Measurements from ENCODE around the gene BDKRB1. TPM values are rescaled to one million over a fixed set of nuclear protein-coding genes. Genes with fewer than 3 reads are reported as not detected.

The BDKRB1 gene
- total and polyA plus RNA-seq, 9 of the 15 experiments (the other 6 are each of a cell fraction or from before 2014, with no cell fraction given), result 0.06 to 0.23 (median 0.09) TPM; not detected in 1

DNA sequence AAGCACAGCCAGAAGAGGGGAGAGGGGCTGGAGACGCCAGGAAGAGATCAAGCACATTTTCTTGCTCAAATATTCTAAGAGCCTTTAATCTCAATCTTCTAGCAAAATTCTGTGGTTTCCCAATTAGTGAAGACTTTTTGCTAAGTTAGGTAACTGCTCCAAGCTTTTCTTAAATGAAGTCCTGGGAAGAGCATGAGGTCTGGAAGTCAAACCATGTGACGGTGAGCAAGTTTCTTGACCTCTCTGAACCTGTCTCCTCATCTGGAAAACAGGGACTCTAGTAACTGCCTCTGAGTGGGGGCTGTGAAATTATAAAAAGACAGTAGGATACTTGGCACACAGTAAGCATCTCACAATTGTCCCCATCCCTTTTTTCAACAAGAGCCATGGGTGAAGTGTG, 24.1 kb downstream of the BDKRB1 start (continued):
- TF ChIP-seq ZNF655 (CRISPR knock-in tag; IDR thresholded peaks at IDR 0.05), result no peak
- no peak for TF ChIP-seq TOE1 (IDR thresholded peaks at IDR 0.05; ENCODE audit: borderline replicate concordance)
- TF ChIP-seq TOE1 (CRISPR knock-in tag; IDR thresholded peaks at IDR 0.05; ENCODE audit: borderline replicate concordance, low read depth), result no peak
- no peak for TF ChIP-seq ETV5 (CRISPR knock-in tag; IDR thresholded peaks at IDR 0.05; ENCODE audit: low read depth)
- TF ChIP-seq NR2C1 (IDR thresholded peaks at IDR 0.05), result no peak
- TF ChIP-seq NR2C1 (tag; IDR thresholded peaks at IDR 0.05), result no peak
- no peak for TF ChIP-seq TCF3 (CRISPR knock-in tag; IDR thresholded peaks at IDR 0.05)
- no peak for TF ChIP-seq U2AF2 (optimal IDR thresholded peaks at IDR 0.05; ENCODE audit: low read depth, low read length)

DNA sequence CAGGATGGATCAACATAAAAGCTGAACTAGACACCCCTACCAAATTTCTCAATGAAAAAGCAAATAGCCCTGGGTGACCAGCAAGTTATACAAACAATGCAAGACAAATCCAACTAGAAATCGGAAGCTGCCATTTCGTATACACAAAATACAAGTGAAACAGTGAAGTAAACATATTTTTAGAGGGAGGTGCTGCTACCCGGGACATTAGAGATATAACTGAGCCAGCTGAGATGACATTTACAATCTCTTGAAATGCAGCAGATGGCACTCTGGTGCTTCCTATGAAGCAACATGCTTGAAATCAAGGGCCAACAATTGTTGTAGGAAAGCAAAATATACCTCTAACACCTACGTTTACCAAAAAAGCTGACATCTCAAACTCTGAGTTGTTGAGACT, 25.5 kb downstream of the BDKRB1 start:
- intact Hi-C loops (cut with micrococcal nuclease), result no loop called here
- Histone ChIP-seq H2AFZ (ENCODE audit: low read depth, low read length) (no peak overlapping the region), H3K4me1 (replicated peaks in 1 of 2; ENCODE audit: control insufficient read depth in 2 of 2, insufficient read depth in 2 of 2, low read length in 2 of 2) (no peaks in the 10 kb centered on the region), H3K27me3 (ENCODE audit: control insufficient read depth in 2 of 2, insufficient read depth in 2 of 2, low read length in 2 of 2) (no peaks in the 10 kb centered on the region), H3K9me3 (replicated peaks; ENCODE audit: control insufficient read depth, insufficient read depth, low read depth, low read length) (no peaks in the 10 kb centered on the region; the same call in none of the 2 replicates), H3K9ac (ENCODE audit: insufficient read depth in 1 of 2, low read depth in 2 of 2, low read length in 2 of 2) (no peak overlapping the region), H3K9me1 (ENCODE audit: control insufficient read depth, insufficient read depth, low read length) (no peaks in the 10 kb centered on the region), H3K79me2 (ENCODE audit: control insufficient read depth, insufficient read depth, low read length) (no peaks in the 10 kb centered on the region), H3K4me2 (ENCODE audit: insufficient read depth, low read length) (no peak overlapping the region), H3K27ac (ENCODE audit: extremely low read depth, low read depth, low read length) (no peak overlapping the region), H3K36me3 (ENCODE audit: control insufficient read depth, insufficient read depth, low read length) (peaks cover 4% of the 10 kb centered on the region; the same call in 1 of the 3 replicates), H4K20me1 (replicated peaks; ENCODE audit: control insufficient read depth, insufficient read depth, low read length) (no peaks in the 10 kb centered on the region), H3K4me3 (no peak overlapping the region)
- no peak for TF ChIP-seq ARID1B (IDR thresholded peaks at IDR 0.05)
- TF ChIP-seq, protein P1, sequence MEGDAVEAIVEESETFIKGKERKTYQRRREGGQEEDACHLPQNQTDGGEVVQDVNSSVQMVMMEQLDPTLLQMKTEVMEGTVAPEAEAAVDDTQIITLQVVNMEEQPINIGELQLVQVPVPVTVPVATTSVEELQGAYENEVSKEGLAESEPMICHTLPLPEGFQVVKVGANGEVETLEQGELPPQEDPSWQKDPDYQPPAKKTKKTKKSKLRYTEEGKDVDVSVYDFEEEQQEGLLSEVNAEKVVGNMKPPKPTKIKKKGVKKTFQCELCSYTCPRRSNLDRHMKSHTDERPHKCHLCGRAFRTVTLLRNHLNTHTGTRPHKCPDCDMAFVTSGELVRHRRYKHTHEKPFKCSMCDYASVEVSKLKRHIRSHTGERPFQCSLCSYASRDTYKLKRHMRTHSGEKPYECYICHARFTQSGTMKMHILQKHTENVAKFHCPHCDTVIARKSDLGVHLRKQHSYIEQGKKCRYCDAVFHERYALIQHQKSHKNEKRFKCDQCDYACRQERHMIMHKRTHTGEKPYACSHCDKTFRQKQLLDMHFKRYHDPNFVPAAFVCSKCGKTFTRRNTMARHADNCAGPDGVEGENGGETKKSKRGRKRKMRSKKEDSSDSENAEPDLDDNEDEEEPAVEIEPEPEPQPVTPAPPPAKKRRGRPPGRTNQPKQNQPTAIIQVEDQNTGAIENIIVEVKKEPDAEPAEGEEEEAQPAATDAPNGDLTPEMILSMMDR (IDR thresholded peaks at IDR 0.05 in 2 of 3, conservative IDR thresholded peaks at IDR 0.05 in 1 of 3; ENCODE audit: insufficient read depth in 2 of 3, low read depth in 1 of 3, low read length in 3 of 3), result 0 out of 6 replicates have a peak, but pooled peaks of 1 of the 3 experiments have one; percentile 9
- DNase-seq (ENCODE audit: extremely low read depth in 1 of 4, low spot score in 3 of 4) (no peak), FAIRE-seq (no peak), ATAC-seq (no peak)
- BruUV-seq (replicated peaks), result no TSS peak
- WGBS (ENCODE audit: insufficient coverage, low coverage, missing lambda C conversion rate), result 21% methylated on average over 4 of the region's 4 CpGs
- in situ Hi-C loops (cut with MboI), result no loop called here
- CTCF ChIA-PET (ENCODE audit: low intra/inter-chr PET ratio), result no interaction called here
- POLR2A ChIA-PET, result no interaction called here
